Pericardium fibroblast (primary cell): ENCODE measurements around the gene PPM1J. TPM values are rescaled to one million over a fixed set of nuclear protein-coding genes. Genes with fewer than 3 reads are reported as not detected.

ENCODE experiments used
- total RNA-seq: library from RNA; depleted of rRNA; stranded (reverse); fragments of >200 nt; gene quantifications from 2 replicates; pipeline ENCODE4 v1.2.3, GENCODE V29; 2015

Gene PPM1J
- 2.0 and 3.3 TPM in 2 replicates for total RNA-seq

DNA sequence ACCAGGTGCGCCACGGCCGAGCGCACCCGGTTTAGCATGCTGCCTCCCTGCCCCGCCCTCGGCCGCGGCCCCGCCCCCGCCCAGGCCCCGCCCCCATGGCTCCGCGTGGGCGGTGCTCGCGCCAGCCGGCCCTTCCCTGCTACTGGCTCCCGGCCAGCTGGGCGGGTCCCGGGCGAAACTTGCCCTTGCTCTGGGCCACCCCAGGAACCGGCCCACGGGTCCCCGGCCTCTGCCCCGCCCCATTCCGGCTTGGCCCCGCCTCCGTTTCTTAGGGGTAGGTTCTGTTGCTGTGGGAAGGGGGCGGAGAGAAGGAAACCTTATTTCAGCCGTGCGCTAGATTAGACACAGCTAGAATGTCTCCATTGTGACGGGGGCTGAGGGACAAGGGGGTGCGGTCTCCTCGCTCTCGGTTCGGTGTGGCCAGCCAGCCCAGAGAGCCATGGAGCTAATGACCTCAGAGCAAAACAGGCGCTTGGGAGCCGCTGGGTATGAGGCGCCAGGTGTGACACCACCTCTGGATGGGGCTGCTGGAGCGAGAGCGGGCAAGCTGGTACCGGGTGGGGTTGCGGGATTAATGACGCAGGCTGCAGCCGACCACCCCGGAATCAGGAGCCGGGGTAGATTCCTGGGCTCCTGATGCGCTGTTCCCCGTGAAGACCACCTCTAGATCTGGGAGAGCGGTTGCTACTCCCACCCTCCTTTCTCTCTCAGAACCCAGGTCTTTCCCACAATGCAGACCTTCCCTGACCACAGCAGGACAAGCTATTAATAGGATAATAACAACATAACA lies at the start of gene PPM1J:
PPM1J (minus strand) TSS at position 69 of the 790 bp plus-strand sequence; CDS start at position 38, 31 bp downstream.

GRCh38 chr1:112706505-112707220 lies 8.5 kb downstream of the PPM1J start, which contains the start of gene RHOC:
Gene RHOC (minus strand): TSS chr1:112707127. CDS start chr1:112703799, 3,328 bp downstream.

GRCh38 chr1:112674440-112674985 lies 40.6 kb downstream of the PPM1J start, which contains the start of gene MOV10:
Gene MOV10 (plus strand): TSS chr1:112674659. CDS start chr1:112674913, 254 bp downstream.

Other genes starting within 250 kb of the PPM1J start
- gene WNT2B, start 206.4 kb downstream of the PPM1J start, total RNA-seq, result 1.6 and 2.1 TPM in 2 replicates
- 13.8 and 15.9 TPM in 2 replicates for gene ST7L, start 96.2 kb downstream of the PPM1J start, total RNA-seq
- 172 and 202 TPM in 2 replicates for gene CAPZA1, start 95.5 kb downstream of the PPM1J start, total RNA-seq
- 28.4 and 29.1 TPM in 2 replicates for gene MOV10, start 40.7 kb downstream of the PPM1J start, total RNA-seq
- 361 and 588 TPM in 2 replicates for gene RHOC, start 8.2 kb downstream of the PPM1J start, total RNA-seq
- 73.3 and 88.3 TPM in 2 replicates for gene SLC16A1, start 240.9 kb upstream of the PPM1J start, total RNA-seq